Activated naive CD4-positive, alpha-beta T cell treated with anti-CD3 and anti-CD28 coated beads, Interleukin-2, amount 50 U/mL, for 24 hours (primary cell): ENCODE results near the gene CLDN14.

Experiments used
- H3K27ac Mint-ChIP-seq: one replicate; pipeline ENCODE4 v1.8.0; 2021; ENCODE audit warnings: mild to moderate bottlenecking, mixed read lengths
- H3K27me3 Mint-ChIP-seq: one replicate; pipeline ENCODE4 v1.8.0; 2021; ENCODE audit warnings: mixed read lengths
- H3K36me3 Mint-ChIP-seq: one replicate; pipeline ENCODE4 v1.8.0; 2021; ENCODE audit warnings: mixed read lengths
- H3K4me1 Mint-ChIP-seq: one replicate; pipeline ENCODE4 v1.8.0; 2021; ENCODE audit warnings: mixed read lengths
- H3K4me3 Mint-ChIP-seq: one replicate; pipeline ENCODE4 v1.8.0; 2021; ENCODE audit warnings: mild to moderate bottlenecking, mixed read lengths
- H3K9me3 Mint-ChIP-seq: one replicate; pipeline ENCODE4 v1.8.0; 2021; ENCODE audit warnings: mixed read lengths

CLDN14 gene

GRCh38 chr21:36479415-36480402 lies at the start of gene CLDN14:
CLDN14 (minus strand) TSS chr21:36480122; CDS start chr21:36461695, 18,427 bp downstream.
- H3K9me3 Mint-ChIP-seq = no peaks in the 10 kb centered on the region
- H3K36me3 Mint-ChIP-seq = no peaks in the 10 kb centered on the region
- no peaks in the 10 kb centered on the region for H3K4me1 Mint-ChIP-seq
- H3K27ac Mint-ChIP-seq = peak within 1 kb of the TSS; percentile 42
- H3K4me3 Mint-ChIP-seq = no peak within 1 kb of the TSS
- no peaks in the 10 kb centered on the region for H3K27me3 Mint-ChIP-seq

GRCh38 chr21:36528716-36529115 lies 48.8 kb upstream of the CLDN14 start:
- Mint-ChIP-seq H3K4me3 (no peak overlapping the region), H3K4me1 (no peaks in the 10 kb centered on the region), H3K27me3 (peaks cover 3% of the 10 kb centered on the region), H3K36me3 (no peaks in the 10 kb centered on the region), H3K9me3 (no peaks in the 10 kb centered on the region), H3K27ac (no peak overlapping the region)

GRCh38 chr21:36527317-36527716 lies 47.4 kb upstream of the CLDN14 start:
- Mint-ChIP-seq H3K4me1 (no peaks in the 10 kb centered on the region), H3K9me3 (no peaks in the 10 kb centered on the region), H3K4me3 (no peak overlapping the region), H3K36me3 (no peaks in the 10 kb centered on the region), H3K27me3 (peaks cover 7% of the 10 kb centered on the region), H3K27ac (no peak overlapping the region)

- Mint-ChIP-seq H3K4me1 (no peaks in the 10 kb centered on the region), H3K36me3 (no peaks in the 10 kb centered on the region), H3K4me3 (no peak overlapping the region), H3K27ac (no peak overlapping the region), H3K27me3 (peaks cover 7% of the 10 kb centered on the region), H3K9me3 (no peaks in the 10 kb centered on the region)
Measured at GRCh38 chr21:36526104-36526503, 46.2 kb upstream of the CLDN14 start.

GRCh38 chr21:36524477-36524876 lies 44.6 kb upstream of the CLDN14 start:
- no peak overlapping the region for H3K4me3 Mint-ChIP-seq
- H3K27me3 Mint-ChIP-seq = peaks cover 4% of the 10 kb centered on the region
- H3K4me1 Mint-ChIP-seq = no peaks in the 10 kb centered on the region
- peaks cover 2% of the 10 kb centered on the region for H3K36me3 Mint-ChIP-seq
- peaks cover 10% of the 10 kb centered on the region for H3K9me3 Mint-ChIP-seq
- H3K27ac Mint-ChIP-seq = no peak overlapping the region

GRCh38 chr21:36522219-36522808 lies 42.4 kb upstream of the CLDN14 start:
- Mint-ChIP-seq H3K4me1 (no peaks in the 10 kb centered on the region), H3K36me3 (peaks cover 2% of the 10 kb centered on the region), H3K9me3 (peaks cover 10% of the 10 kb centered on the region), H3K4me3 (no peak overlapping the region), H3K27ac (peak overlapping the region; percentile 3), H3K27me3 (peaks cover 4% of the 10 kb centered on the region)

GRCh38 chr21:36518883-36519492 lies 39.1 kb upstream of the CLDN14 start:
- Mint-ChIP-seq H3K27ac (no peak overlapping the region), H3K27me3 (peaks cover 6% of the 10 kb centered on the region), H3K4me3 (no peak overlapping the region), H3K9me3 (peaks cover 10% of the 10 kb centered on the region), H3K36me3 (peaks cover 2% of the 10 kb centered on the region), H3K4me1 (no peaks in the 10 kb centered on the region)

- peaks cover 2% of the 10 kb centered on the region for H3K27me3 Mint-ChIP-seq
- H3K27ac Mint-ChIP-seq = no peak overlapping the region
- H3K4me1 Mint-ChIP-seq = no peaks in the 10 kb centered on the region
- H3K9me3 Mint-ChIP-seq = peaks cover 10% of the 10 kb centered on the region
- peaks cover 2% of the 10 kb centered on the region for H3K36me3 Mint-ChIP-seq
- no peak overlapping the region for H3K4me3 Mint-ChIP-seq
Measured at GRCh38 chr21:36517366-36518075, 37.6 kb upstream of the CLDN14 start.

GRCh38 chr21:36516281-36516680 lies 36.4 kb upstream of the CLDN14 start:
- Mint-ChIP-seq H3K27ac (peak overlapping the region; percentile 10), H3K4me1 (peaks cover 8% of the 10 kb centered on the region), H3K9me3 (peaks cover 10% of the 10 kb centered on the region), H3K36me3 (peaks cover 2% of the 10 kb centered on the region), H3K4me3 (no peak overlapping the region), H3K27me3 (peaks cover 2% of the 10 kb centered on the region)

GRCh38 chr21:36513430-36513829 lies 33.5 kb upstream of the CLDN14 start:
- no peak overlapping the region for H3K27ac Mint-ChIP-seq
- H3K27me3 Mint-ChIP-seq = peaks cover 2% of the 10 kb centered on the region
- H3K4me3 Mint-ChIP-seq = no peak overlapping the region
- H3K4me1 Mint-ChIP-seq = peaks cover 13% of the 10 kb centered on the region
- no peaks in the 10 kb centered on the region for H3K36me3 Mint-ChIP-seq
- H3K9me3 Mint-ChIP-seq = no peaks in the 10 kb centered on the region

- Mint-ChIP-seq H3K9me3 (no peaks in the 10 kb centered on the region), H3K4me1 (peaks cover 13% of the 10 kb centered on the region), H3K4me3 (no peak overlapping the region), H3K27ac (no peak overlapping the region), H3K36me3 (no peaks in the 10 kb centered on the region), H3K27me3 (peaks cover 2% of the 10 kb centered on the region)
Measured at GRCh38 chr21:36512971-36513370, 33.0 kb upstream of the CLDN14 start.

GRCh38 chr21:36511484-36512220 lies 31.7 kb upstream of the CLDN14 start:
- Mint-ChIP-seq H3K4me1 (peaks cover 13% of the 10 kb centered on the region), H3K4me3 (no peak overlapping the region)

GRCh38 chr21:36510911-36511310 lies 31.0 kb upstream of the CLDN14 start:
- Mint-ChIP-seq H3K4me1 (peaks cover 13% of the 10 kb centered on the region), H3K27ac (no peak overlapping the region), H3K9me3 (no peaks in the 10 kb centered on the region), H3K4me3 (no peak overlapping the region), H3K36me3 (no peaks in the 10 kb centered on the region), H3K27me3 (peaks cover 2% of the 10 kb centered on the region)

More at GRCh38 chr21:36511484-36512220, 31.7 kb upstream of the CLDN14 start:
- Mint-ChIP-seq H3K9me3 (no peaks in the 10 kb centered on the region), H3K27me3 (peaks cover 2% of the 10 kb centered on the region), H3K36me3 (no peaks in the 10 kb centered on the region), H3K27ac (no peak overlapping the region)

- Mint-ChIP-seq H3K27me3 (peaks cover 2% of the 10 kb centered on the region), H3K36me3 (no peaks in the 10 kb centered on the region), H3K9me3 (no peaks in the 10 kb centered on the region), H3K27ac (no peak overlapping the region), H3K4me3 (no peak overlapping the region), H3K4me1 (peaks cover 13% of the 10 kb centered on the region)
Measured at GRCh38 chr21:36509973-36510664, 30.2 kb upstream of the CLDN14 start.
